ENCODE measurements around the gene BATF3. TPM values are rescaled to one million over a fixed set of nuclear protein-coding genes. Genes with fewer than 3 reads are reported as not detected.

The BATF3 gene
- total RNA-seq, 2 experiments from 2014 or later: 2.1 to 3.1 TPM

- Histone ChIP-seq H2AFZ (ENCODE audit: low read length) (no peak overlapping the region), H4K20me1 (ENCODE audit: insufficient read depth, low read length) (no peaks in the 10 kb centered on the region), H3K36me3 (ENCODE audit: insufficient read depth, low read length) (no peaks in the 10 kb centered on the region), H3K4me2 (ENCODE audit: low read length) (no peak overlapping the region), H3K27ac (ENCODE audit: low read depth, low read length, poor library complexity, severe bottlenecking) (no peak overlapping the region), H3K9me3 (ENCODE audit: low read length) (no peaks in the 10 kb centered on the region), H3K4me3 (ENCODE audit: low read depth, low read length, poor library complexity, severe bottlenecking) (no peak overlapping the region), H3K4me1 (ENCODE audit: insufficient read depth, low read length, poor library complexity, severe bottlenecking) (no peaks in the 10 kb centered on the region), H3K79me2 (ENCODE audit: insufficient read depth, low read depth, low read length) (no peaks in the 10 kb centered on the region), H3K9me2 (ENCODE audit: insufficient read depth, low read length) (no peaks in the 10 kb centered on the region)
- ChIA-PET CTCF (ENCODE audit: unreplicated experiment) (no interaction called here), POLR2A (no interaction called here)
- TF ChIP-seq EZH2phosphoT487 (IDR thresholded peaks at IDR 0.05; ENCODE audit: borderline replicate concordance, low read depth, low read length) (no peak), CTCF (conservative IDR thresholded peaks at IDR 0.05; ENCODE audit: low read length) (no peak)
- DNase-seq (ENCODE audit: low spot score): no peak
- no TSS peak for BruUV-seq (replicated peaks)
- intact Hi-C loops (cut with micrococcal nuclease; ENCODE audit: unreplicated experiment): no loop called here
Observed at GRCh38 chr1:212719633-212720032, 20.0 kb upstream of the BATF3 start.

- intact Hi-C loops (cut with micrococcal nuclease; ENCODE audit: unreplicated experiment): no loop called here
- Histone ChIP-seq H3K27ac (ENCODE audit: low read depth, low read length, poor library complexity, severe bottlenecking) (no peak overlapping the region), H3K79me2 (ENCODE audit: insufficient read depth, low read depth, low read length) (no peaks in the 10 kb centered on the region), H3K9me2 (ENCODE audit: insufficient read depth, low read length) (no peaks in the 10 kb centered on the region), H3K9me3 (ENCODE audit: low read length) (no peaks in the 10 kb centered on the region), H4K20me1 (ENCODE audit: insufficient read depth, low read length) (no peaks in the 10 kb centered on the region), H3K36me3 (ENCODE audit: insufficient read depth, low read length) (no peaks in the 10 kb centered on the region), H3K4me2 (ENCODE audit: low read length) (no peak overlapping the region), H2AFZ (ENCODE audit: low read length) (no peak overlapping the region), H3K4me3 (ENCODE audit: low read depth, low read length, poor library complexity, severe bottlenecking) (no peak overlapping the region), H3K4me1 (ENCODE audit: insufficient read depth, low read length, poor library complexity, severe bottlenecking) (no peaks in the 10 kb centered on the region)
- no peak for TF ChIP-seq EZH2phosphoT487 (IDR thresholded peaks at IDR 0.05; ENCODE audit: borderline replicate concordance, low read depth, low read length)
- TF ChIP-seq CTCF (conservative IDR thresholded peaks at IDR 0.05; ENCODE audit: low read length): 0 out of 2 replicates have a peak, but pooled peaks have one; percentile 18
- no peak for DNase-seq (ENCODE audit: low spot score)
- CTCF ChIA-PET (ENCODE audit: unreplicated experiment): no interaction called here
- POLR2A ChIA-PET: no interaction called here
- no TSS peak for BruUV-seq (replicated peaks)
Observed at GRCh38 chr1:212718499-212718898, 18.9 kb upstream of the BATF3 start.

- DNase-seq (ENCODE audit: low spot score): no peak
- TF ChIP-seq CTCF (conservative IDR thresholded peaks at IDR 0.05; ENCODE audit: low read length): no peak
- TF ChIP-seq EZH2phosphoT487 (IDR thresholded peaks at IDR 0.05; ENCODE audit: borderline replicate concordance, low read depth, low read length): no peak
- no peak overlapping the region for H3K4me2 ChIP-seq (ENCODE audit: low read length)
- no peaks in the 10 kb centered on the region for H3K4me1 ChIP-seq (ENCODE audit: insufficient read depth, low read length, poor library complexity, severe bottlenecking)
- H3K9me3 ChIP-seq (ENCODE audit: low read length): no peaks in the 10 kb centered on the region
- H3K79me2 ChIP-seq (ENCODE audit: insufficient read depth, low read depth, low read length): no peaks in the 10 kb centered on the region
- no peak overlapping the region for H2AFZ ChIP-seq (ENCODE audit: low read length)
- H3K4me3 ChIP-seq (ENCODE audit: low read depth, low read length, poor library complexity, severe bottlenecking): no peak overlapping the region
- intact Hi-C loops (cut with micrococcal nuclease; ENCODE audit: unreplicated experiment): no loop called here
- ChIA-PET CTCF (ENCODE audit: unreplicated experiment) (no interaction called here), POLR2A (interaction anchor here (0.6 kb wide), 1 partner anchor 97 kb away, joined by 3 read pairs; no protein-coding TSS in a partner anchor)
- H3K9me2 ChIP-seq (ENCODE audit: insufficient read depth, low read length): no peaks in the 10 kb centered on the region
- no peak overlapping the region for H3K27ac ChIP-seq (ENCODE audit: low read depth, low read length, poor library complexity, severe bottlenecking)
- H4K20me1 ChIP-seq (ENCODE audit: insufficient read depth, low read length): no peaks in the 10 kb centered on the region
- no TSS peak for BruUV-seq (replicated peaks)
- H3K36me3 ChIP-seq (ENCODE audit: insufficient read depth, low read length): no peaks in the 10 kb centered on the region
Observed at GRCh38 chr1:212716161-212716560, 16.5 kb upstream of the BATF3 start.

Data from OCI-LY7 (cell line).